Retina (tissue), 1 donor: ENCODE data around the gene CHTF18.
A peak's percentile ranks its signal among the peaks of the same experiment; 100 is the strongest.

Source experiments
- DNase-seq: peaks from one replicate; pipeline ENCODE4 v3.0.0-alpha.2; 2016

The CHTF18 gene

DNA sequence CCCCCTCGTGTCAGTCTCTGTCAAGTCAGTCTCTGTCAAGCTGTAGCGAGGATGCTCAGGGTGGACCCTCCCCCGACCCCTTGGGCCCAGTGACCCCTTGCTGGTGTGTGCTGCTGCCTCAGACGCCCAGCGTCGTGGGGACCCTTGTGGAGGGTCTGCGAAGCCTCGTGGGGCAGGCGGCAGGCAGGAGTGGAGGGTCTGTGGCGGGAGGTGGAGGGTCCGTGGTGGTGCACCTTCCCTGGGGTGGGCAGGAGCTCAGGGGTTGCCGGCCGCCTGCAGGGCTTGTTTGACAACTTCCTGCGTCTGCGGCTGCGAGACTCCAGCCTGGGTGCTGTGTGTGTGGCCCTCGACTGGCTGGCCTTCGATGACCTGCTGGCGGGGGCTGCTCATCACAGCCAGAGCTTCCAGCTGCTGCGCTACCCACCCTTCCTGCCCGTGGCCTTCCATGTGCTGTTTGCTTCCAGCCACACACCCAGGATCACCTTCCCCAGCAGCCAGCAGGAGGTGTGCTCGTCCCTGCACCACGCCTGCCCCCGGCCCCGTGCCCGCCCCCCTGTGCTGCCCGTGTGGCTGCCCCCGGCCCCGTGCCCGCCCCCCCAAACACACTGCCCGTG, 6.5 kb downstream of the CHTF18 start:
- no peak for DNase-seq

DNA sequence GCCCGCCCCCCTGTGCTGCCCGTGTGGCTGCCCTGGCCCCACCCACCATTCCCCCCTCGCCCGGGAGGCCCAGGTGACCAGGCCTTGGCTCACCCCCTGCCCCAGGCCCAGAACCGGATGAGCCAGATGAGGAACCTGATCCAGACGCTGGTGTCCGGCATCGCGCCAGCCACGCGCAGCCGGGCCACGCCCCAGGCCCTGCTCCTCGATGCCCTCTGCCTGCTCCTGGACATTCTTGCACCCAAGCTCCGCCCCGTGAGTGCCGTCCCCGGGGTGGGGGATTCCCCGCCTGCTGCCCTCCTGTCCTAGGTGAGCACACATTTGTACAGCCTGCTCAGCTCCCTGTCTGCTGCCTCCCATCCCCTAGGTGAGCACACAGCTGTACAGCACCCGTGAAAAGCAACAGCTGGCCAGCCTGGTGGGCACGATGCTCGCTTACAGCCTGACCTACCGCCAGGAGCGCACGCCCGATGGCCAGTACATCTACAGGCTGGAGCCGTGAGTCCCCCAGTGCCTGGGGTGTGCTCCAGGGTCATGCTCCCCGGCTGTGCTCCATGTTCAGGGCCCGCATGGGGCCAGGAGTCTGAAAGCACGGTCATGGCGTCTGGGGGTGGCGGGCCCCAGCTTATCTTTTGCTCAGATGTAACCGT, 7.3 kb downstream of the CHTF18 start:
- DNase-seq, result no peak

DNA sequence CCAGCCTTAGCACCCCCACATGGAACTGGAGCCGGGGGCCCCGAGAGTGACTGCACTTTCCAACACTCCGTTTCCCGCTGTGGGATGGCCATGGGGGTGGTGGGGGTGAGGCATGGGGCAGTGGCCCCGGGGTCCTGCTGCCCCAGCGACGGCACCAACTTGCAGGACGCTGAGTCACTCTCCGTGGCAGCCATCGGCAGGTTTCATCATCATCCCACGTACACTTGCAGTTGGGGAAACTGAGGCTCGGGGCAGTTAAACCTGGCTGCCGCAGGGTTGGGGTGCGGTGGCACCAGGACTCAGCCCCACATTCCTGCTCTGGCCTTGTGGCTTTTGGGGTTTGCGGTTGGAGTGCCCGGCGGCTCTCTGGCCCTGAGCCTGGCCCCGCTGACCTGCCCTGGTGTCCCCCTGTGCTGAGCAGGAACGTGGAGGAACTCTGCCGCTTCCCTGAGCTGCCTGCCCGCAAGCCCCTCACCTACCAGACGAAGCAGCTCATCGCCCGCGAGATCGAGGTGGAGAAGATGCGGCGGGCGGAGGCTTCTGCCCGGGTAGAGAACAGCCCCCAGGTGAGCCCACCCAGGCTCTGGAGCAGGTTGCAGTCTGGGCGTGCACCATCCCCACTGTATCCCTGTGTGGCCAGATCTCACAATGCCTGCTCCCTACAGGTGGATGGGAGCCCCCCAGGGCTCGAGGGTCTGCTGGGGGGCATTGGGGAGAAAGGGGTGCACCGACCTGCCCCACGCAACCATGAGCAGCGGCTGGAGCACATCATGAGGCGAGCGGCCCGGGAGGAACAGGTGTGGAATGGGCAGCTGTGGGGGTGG, 8.1 kb downstream of the CHTF18 start:
- DNase-seq, result no peak

DNA sequence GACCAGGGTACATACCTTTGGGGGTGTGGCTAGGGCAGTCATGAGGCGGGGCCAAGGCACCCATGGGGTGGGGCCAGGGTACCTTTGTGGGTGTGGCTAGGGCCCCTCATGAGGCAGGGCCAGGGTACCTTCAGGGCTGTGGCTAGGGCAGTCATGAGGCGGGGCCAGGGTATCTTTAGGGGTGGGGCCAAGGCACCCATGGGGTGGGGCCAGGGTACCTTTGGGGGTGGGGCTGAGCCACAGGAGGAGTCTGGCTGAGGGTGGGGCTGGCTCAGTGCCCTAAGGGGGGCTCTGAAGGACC, 8.7 kb downstream of the CHTF18 start:
- DNase-seq, result no peak

DNA sequence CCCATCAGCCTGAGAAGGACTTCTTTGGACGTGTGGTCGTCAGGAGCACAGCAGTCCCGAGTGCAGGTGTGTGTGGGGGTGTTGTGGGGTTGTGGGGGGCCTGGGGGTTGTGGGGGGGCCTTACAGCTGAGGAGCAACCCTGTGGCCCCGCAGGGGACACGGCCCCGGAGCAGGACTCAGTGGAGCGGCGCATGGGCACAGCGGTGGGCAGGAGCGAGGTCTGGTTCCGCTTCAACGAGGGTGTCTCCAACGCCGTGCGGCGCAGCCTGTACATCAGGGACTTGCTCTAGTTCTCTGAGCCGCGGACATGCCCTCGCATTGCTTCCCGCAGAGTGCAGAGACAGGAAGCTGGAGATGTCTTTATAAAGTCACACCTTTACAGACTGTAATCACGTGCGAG, 9.3 kb downstream of the CHTF18 start:
- DNase-seq, result no peak

DNA sequence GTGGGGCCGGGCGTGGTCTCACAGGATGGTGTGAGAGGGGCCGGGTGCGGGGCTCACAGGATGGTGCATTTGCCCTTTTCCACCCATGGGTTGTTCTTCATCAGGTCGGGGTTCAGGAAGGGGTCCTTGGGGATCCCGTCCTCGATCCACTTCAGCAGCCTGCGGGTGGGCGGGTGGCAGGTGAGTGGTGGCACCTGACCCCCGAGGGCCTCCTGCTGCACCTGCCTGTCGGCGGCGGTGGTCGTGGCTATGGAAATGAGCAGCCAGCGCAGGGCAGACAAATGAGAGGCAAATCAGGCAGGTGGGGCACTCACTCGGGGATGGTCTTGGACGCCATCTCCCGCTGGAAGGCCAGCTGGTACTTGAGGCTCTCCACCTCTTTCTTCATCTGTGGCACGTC, 10.2 kb downstream of the CHTF18 start:
- no peak for DNase-seq

DNA sequence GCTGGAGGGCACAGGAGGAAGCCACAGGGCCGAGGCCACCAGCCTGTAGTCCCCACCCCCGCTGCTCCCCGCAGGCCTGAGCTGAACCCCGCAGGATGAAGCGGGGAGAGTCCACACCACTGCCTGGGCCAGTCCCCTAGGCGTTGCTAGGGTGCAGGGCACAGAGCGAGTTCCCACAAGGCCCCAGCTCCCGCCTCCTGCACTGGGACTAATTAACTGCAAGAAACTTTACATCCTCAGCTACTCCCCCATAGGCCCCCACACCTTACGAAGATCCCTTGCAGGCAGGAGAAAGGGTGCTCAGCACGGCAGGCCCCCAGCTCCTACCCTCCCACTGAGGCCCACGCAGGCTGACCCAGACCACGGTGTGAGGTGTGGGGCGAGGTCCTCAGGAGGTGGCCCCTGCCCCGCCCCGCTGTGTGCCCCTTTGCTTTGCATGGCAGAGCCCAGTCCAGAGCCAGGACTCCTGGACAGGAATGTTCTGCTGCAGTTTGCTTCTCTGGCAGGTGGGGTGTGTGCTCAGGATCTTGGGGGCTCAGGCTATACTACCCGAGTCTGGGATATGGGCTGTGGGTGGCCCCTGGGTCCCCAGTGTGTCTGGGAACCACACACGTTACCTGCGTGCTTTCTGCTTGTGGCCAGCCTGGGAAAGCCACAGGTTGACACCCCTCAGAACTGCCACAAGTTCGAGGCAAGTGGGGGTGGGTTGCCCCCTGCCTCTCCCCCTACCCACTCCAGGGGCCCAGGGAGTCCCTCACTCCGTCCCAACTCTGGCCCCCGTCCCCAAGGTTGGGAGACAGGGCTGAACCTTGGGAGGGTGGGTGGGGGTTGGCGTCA, 10.9 kb downstream of the CHTF18 start:
- DNase-seq, result no peak

DNA sequence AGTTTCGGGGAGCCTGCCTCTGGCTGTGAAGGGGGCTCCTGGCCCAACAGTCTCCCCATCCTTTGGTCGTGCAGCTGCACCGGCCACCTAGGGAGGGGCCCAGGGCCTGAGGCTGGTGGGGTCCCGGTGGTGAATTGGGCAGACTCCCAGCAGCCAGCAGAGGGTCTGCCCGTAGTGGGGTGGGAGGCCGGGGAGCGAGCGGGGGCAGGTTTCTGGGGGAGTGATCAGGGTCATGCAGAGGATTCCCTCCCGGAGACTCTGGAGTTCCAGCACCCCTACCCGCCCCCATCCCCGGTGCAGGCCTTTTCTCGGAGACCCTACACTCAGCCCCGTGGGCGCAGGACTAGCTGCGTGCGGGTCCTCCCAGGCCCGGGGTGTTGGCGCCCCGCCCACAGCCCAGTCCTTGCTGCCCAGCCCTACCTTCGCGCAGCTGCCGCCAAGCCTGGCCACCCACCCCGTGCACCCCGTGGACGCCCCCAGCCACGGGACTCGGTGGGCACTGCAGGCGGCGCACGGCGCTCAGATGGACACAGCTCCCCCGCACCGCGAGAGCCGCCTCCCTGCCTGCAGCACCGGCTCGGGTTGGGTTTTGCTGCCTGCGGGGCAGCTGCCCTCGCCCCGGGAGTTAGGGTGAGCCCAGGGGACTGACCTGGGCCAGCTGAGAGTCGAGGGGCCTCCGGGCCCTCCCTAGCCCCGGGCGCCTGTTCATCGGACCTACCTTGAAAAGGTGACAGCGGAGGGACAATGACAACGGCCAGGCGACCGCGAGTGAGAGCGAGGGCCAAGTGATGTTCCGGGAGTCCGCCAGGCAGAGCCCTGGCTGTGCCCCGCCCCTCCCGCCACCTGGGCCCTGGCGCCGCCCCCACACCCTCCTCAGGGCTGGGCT, 11.8 kb downstream of the CHTF18 start, which contains the start of gene GNG13:
TSS of gene GNG13 (minus strand) at position 787 of the 886 bp plus-strand sequence. CDS start 1,657 bp downstream, outside the sequence.
- peak; percentile 50 for DNase-seq

DNA sequence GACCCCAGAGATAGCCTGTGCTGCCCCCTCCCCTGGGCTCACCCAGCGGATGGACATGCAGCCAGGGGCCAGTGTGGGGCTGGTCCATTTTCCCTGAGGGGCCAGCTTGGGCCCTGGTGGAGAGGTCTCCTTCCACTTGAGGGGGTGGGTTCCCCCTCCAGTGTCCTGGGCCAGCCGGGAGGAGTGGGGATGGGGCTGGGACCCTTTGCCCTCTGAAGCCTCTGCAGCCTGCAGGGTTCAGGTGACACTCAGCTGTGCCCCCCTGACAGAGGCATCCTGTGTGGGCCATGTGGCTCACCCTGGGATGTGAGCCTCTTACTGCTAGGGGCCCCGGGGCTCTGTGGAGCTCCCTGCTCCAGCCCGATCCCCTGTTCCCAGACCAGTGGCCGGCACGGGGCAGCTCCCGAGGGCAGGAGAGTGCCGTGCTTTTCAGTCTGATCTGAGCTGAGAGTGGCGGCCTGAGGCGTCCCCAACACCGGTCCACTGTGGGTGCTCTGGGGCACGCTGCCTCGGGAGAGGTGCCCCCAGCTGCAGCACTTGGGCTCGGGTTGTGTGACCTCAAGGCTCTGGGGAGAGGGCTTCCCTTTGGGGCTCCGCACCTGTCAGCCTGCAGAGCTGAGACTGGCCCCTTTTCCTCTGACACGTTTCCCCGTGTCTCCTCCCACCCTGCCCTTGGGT, 12.6 kb downstream of the CHTF18 start:
- DNase-seq, result peak; percentile 36

DNA sequence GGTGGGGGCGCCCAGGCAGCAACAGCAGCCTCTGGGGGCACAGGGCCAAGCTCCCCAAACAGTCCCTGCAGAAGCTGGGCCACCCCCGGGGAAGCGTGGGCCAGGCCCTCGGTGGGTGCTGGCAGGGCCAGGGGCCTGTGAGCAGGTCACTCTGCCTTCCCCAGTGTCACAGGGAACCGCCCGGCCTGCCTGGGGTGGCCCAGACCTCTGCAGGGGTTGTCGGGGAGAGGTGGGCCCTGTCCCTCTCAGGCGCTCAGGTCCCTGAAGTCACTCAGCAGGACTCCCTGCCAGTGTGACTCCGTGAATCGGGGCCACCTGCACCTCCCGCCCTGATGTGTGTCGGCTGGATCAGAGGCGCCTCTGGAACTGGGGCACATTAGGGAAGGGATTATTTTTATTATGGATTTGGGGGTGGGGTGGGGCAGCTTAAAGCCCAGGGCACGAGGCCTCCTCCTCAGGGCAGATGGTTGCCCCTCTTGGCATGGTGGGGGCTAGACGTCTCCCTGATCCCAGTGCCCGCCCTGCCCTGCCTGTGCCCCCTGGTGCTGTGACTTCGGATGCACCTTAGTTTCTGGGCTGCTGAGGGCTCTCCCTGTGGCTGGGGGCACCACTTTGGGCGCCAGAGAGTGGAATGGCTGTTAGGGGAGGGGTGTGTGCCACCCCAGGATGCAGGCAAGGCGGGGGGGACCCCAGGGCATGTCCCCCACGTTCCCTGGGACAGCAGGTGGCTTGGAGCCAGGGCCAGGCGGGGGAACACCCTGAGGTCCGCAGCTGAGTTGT, 13.4 kb downstream of the CHTF18 start:
- DNase-seq, result no peak

DNA sequence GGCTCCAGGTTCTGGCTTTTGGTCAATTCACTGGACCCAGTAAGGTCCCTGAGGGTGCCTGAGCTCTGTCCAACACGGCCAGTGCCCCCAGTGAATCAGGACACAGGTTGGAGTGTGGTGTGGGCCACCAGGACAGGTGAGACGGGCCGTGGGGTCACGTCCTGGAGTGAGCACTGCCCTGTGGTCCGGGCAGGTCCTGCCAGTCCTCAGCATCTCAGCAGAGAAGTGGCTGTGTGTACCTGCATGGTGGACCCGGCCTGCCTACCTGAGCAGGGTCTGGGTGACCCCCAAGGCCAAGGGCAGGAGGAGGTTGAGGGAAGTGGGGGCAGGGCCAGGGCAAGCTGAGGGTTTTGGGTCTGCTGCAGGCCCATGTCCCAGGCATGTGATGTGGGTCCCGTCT, 14.0 kb downstream of the CHTF18 start:
- DNase-seq, result no peak

DNA sequence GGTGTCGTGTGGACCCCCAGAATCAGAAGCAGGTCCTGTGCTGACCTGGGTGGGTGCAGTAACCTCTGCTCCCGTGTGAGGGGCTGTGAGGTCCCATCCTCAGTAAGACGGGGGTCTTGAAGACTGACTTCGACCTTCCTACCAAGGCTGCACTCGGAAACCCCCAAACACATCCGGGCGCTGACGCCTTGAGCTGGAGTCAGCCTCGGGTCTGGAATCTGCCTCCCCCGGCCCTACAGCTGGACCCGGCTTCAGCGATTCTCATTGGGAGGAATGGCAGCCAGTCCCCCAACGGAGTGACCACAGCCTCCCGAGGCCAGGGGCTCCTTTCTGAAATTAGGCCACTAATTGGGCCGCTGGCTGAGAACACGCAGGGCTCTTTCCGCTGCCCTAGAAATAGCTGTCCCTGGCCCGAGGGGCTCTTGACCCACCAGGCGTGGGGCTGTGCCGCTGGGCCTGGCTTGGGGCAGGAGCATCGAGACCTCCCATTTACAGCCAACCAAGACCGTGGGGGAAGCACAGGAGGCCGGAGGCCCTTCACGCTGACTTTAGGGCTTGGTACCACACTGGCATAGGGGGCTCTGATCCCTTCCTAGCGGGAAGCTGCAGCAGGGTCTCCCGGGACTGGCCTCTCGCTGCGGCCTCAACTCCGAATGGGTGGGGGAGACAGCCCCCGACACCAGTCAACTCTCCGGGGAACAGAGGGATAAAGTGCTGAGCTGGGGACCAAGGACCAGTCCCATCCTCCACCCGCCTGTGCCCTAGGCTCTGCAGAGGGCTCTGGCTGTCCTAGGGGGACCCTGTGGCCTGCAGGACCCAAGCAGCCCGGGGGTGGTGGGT, 14.7 kb downstream of the CHTF18 start:
- DNase-seq, result peak; percentile 46

DNA sequence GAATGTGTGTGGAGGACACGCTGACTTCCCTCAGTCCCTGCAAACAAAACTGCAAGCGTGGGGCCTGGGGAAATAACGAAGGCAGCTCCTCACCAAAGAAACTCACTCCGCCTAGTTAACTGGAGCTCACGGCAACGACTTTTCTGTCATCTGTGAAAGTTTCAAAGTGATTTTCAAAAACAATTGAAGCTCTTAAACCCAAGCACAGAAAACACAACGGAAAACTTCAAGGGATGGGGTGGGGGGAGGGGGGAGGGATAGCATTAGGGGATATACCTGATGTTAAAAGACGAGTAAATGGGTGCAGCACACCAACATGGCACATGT, 15.3 kb downstream of the CHTF18 start:
- DNase-seq, result no peak

DNA sequence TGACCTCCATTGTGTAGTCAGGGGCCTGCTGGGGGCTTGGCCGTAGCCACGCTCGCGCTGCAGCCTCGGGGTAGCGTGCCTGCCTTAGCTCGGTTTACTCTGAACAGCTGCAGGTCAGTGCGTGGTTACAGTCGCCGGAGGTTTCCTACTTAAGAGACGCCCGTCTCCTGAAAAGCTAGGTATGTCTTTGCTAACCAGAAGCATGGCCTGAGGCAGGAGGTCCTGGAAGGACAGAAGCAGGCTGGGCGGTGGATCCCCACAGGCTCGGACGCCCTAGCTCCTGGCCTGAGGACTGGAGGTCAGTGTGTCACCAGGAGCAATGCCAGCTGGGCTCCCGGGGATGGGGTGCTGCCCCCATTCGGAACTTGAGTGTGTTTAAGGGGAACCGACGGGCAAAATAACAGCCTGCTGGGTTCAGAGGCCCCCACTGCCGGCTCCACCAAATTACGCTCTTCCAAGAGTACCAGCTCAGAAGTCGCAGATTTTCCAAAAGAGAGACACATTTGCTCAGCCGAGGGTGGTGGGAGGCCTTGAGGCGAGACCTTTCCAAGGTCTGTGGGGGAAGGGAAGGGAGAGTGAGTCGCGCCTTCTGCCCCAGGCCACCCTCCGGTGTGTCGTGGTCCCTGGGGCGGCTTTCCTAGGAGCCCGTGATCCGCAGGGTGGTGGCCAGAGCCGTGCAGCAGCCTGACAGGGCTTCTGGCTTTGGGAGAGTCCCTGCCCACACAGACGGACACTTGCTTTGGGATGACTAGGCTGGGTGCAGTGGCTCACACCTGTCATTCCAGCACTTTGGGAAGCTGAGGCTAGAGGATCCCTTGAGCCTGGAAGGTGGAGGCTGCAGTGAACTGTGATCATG, 16.0 kb downstream of the CHTF18 start:
- DNase-seq, result no peak

DNA sequence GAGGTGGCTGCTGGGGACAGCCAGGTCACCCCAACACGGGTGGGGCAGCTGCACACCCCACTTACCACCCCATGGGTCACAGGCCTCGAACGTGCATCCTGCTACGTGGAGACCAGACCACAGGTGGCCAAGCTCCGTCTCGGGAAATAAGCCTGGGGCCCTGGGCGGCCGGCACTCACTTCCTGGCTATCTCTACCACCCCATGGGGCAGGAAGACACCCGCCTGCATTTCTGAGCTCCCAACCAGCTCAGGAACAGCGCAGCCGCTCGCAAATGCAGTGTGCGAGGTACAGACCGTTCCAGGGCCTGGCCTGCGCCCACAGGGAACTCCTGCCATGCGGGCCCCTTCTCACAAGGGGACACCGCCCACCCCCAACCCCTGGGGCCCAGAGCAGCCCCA, 17.1 kb downstream of the CHTF18 start:
- DNase-seq, result no peak

DNA sequence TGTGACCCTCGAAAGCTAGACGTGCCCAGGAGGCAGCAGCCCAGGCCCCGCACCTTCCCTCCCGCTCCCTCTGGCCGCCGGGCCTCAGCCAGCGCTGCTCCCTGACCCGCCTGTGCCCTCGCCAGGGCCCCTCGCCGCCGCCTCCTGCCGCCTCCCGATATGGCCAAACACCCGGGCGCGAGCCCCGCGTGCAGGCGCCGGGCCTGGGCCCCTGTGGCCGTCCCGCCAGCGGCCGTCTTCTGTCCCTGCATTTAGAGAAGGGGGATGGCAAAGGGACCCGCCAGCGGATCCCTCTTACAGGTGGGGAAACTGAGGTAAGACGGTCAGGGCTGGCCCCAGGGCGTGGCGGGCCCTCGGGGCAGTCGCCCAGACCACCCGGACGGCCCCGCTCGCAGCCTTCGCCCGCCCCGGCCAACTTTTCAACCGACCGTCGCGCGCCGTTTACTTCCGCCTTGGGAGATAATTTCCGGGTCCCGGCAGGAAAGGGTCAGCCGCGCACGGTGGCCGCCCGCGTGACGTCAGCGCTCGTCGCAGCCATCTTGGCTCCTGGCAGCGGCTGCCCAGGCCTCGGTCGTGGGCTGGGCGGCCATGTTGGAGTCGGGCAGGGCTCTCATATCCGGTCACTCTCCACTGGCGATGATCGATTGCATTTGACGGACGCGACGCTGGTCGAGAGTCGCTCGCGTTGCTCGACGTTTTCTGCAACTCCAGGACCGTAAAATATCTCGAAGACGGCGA, 19.1 kb downstream of the CHTF18 start:
- peak; percentile 95 for DNase-seq

DNA sequence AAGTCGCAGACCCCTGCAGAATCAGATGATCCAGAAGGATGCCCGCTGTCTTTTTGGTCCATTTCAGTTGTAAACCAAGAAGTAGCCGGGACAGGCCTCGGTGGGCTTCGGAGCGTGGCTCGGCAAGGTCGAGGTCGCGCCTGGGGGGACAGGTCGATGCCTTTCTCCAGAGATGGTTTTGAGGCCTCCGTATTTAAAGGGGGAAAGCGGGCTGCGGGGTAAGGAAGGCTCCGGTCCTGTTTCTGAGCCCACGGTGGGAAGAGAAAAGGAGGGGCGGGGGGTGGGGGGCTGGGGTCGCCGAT, 19.6 kb downstream of the CHTF18 start:
- no peak for DNase-seq

DNA sequence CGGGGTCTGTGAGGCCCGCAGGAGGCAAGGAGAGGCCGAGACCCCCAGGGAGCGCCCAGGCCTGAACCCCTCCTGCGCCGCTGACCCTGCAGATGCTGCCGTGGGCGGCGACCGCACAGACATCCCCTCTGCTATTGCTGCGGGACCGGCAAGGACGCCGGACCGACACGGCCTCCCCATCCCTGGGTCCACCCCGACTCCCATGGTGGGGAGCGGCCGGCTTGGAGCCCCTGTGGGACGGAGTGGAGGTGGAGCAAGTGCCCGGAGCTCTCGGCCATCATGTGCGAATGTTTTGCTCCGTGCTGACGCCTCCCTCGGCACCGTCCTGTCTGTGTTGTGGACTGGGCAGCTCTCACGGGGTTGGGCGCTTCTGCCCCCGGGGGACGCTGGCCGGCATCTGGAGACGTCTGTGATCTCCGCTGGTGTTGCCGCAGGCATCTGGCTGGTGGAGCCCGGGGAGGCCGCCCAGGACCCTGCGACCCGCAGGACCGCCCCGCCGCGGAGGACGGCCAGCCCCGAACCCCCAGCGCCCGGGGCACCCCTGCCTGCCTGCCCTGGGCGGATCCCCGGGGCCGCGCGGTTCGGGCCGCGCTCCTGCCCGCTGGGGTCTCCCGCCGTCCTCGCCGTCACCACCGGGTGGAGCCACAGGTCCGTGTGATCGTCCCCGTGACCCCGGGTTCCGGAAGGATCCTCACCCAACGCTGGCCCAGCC, 24.9 kb downstream of the CHTF18 start:
- peak; percentile 74 for DNase-seq
